ENCODE data around the gene ADH7.

ADH7 gene

GRCh38 chr4:99382745-99383360, 52.3 kb downstream of the ADH7 start:
- H3K36me3 ChIP-seq (ENCODE audit: control insufficient read depth, low read length): no peaks in the 10 kb centered on the region
- 0 out of 2 replicates have a peak, but pooled peaks cover under 1% of the 10 kb centered on the region for H3K27me3 ChIP-seq (ENCODE audit: control insufficient read depth, low read length)
- H3K4me1 ChIP-seq (ENCODE audit: control insufficient read depth, low read length): no peaks in the 10 kb centered on the region
- no peaks in the 10 kb centered on the region for H3K79me2 ChIP-seq (ENCODE audit: control insufficient read depth, low read length)
- H3K4me2 ChIP-seq (ENCODE audit: low read length): no peak overlapping the region
- no peak overlapping the region for H3K27ac ChIP-seq (ENCODE audit: low read depth, low read length)
- no peak for TF ChIP-seq EZH2phosphoT487 (IDR thresholded peaks at IDR 0.05; ENCODE audit: borderline replicate concordance, low read length)
- TF ChIP-seq CTCF (IDR thresholded peaks at IDR 0.05; ENCODE audit: low read depth, low read length, poor library complexity, severe bottlenecking): no peak
- no peak overlapping the region for H3K4me3 ChIP-seq (ENCODE audit: low read length)
- no peaks in the 10 kb centered on the region for H3K9me3 ChIP-seq (ENCODE audit: control insufficient read depth, insufficient read depth, low read length)
- no peaks in the 10 kb centered on the region for H4K20me1 ChIP-seq (ENCODE audit: control insufficient read depth, insufficient read depth, low read depth, low read length)
- no peaks in the 10 kb centered on the region for H3K9me2 ChIP-seq (replicated peaks; ENCODE audit: control insufficient read depth, low read length)
- no peaks in the 10 kb centered on the region for H3F3A ChIP-seq (ENCODE audit: control insufficient read depth, insufficient read depth)

GRCh38 chr4:99381588-99382175, 53.5 kb downstream of the ADH7 start:
- no peaks in the 10 kb centered on the region for H3F3A ChIP-seq (ENCODE audit: control insufficient read depth, insufficient read depth)
- H3K27ac ChIP-seq (ENCODE audit: low read depth, low read length): no peak overlapping the region
- no peaks in the 10 kb centered on the region for H4K20me1 ChIP-seq (ENCODE audit: control insufficient read depth, insufficient read depth, low read depth, low read length)
- H3K9me2 ChIP-seq (replicated peaks; ENCODE audit: control insufficient read depth, low read length): no peaks in the 10 kb centered on the region
- H3K27me3 ChIP-seq (ENCODE audit: control insufficient read depth, low read length): no peaks in the 10 kb centered on the region
- H3K4me2 ChIP-seq (ENCODE audit: low read length): no peak overlapping the region
- no peaks in the 10 kb centered on the region for H3K36me3 ChIP-seq (ENCODE audit: control insufficient read depth, low read length)
- H3K9me3 ChIP-seq (ENCODE audit: control insufficient read depth, insufficient read depth, low read length): no peaks in the 10 kb centered on the region; the same call in 1 of the 2 replicates
- no peaks in the 10 kb centered on the region for H3K79me2 ChIP-seq (ENCODE audit: control insufficient read depth, low read length)
- no peaks in the 10 kb centered on the region for H3K4me1 ChIP-seq (ENCODE audit: control insufficient read depth, low read length)
- H3K4me3 ChIP-seq (ENCODE audit: low read length): no peak overlapping the region
- TF ChIP-seq CTCF (IDR thresholded peaks at IDR 0.05; ENCODE audit: low read depth, low read length, poor library complexity, severe bottlenecking): no peak
- TF ChIP-seq EZH2phosphoT487 (IDR thresholded peaks at IDR 0.05; ENCODE audit: borderline replicate concordance, low read length): no peak

DNA sequence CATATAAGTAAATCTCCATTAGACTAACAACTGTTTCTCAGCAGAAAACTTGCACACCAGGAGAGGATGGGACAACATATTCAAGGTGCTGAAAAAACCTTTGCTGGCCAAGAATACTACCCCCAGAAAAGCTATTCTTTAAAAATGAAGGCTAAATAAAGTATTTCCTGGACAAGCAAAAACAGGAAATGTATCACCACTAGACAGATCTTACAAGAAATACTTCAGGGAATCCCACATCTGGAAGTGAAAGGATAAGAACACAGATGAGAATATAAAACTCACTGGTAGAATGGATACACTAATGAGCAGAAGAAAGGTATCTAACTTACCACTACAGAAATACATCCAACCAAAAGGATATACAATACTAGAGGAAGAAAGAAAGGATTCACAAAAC, 55.6 kb downstream of the ADH7 start:
- Histone ChIP-seq H3K4me3 (ENCODE audit: low read length) (no peak overlapping the region), H3K36me3 (ENCODE audit: control insufficient read depth, low read length) (no peaks in the 10 kb centered on the region), H4K20me1 (ENCODE audit: control insufficient read depth, insufficient read depth, low read depth, low read length) (no peaks in the 10 kb centered on the region), H3K9me2 (replicated peaks; ENCODE audit: control insufficient read depth, low read length) (no peaks in the 10 kb centered on the region), H3K27me3 (ENCODE audit: control insufficient read depth, low read length) (no peaks in the 10 kb centered on the region), H3K79me2 (ENCODE audit: control insufficient read depth, low read length) (no peaks in the 10 kb centered on the region), H3K4me2 (ENCODE audit: low read length) (no peak overlapping the region), H3K27ac (ENCODE audit: low read depth, low read length) (no peak overlapping the region), H3F3A (ENCODE audit: control insufficient read depth, insufficient read depth) (no peaks in the 10 kb centered on the region), H3K4me1 (ENCODE audit: control insufficient read depth, low read length) (no peaks in the 10 kb centered on the region), H3K9me3 (ENCODE audit: control insufficient read depth, insufficient read depth, low read length) (no peaks in the 10 kb centered on the region; the same call in 1 of the 2 replicates)
- TF ChIP-seq CTCF (IDR thresholded peaks at IDR 0.05; ENCODE audit: low read depth, low read length, poor library complexity, severe bottlenecking) (no peak), EZH2phosphoT487 (IDR thresholded peaks at IDR 0.05; ENCODE audit: borderline replicate concordance, low read length) (no peak)
